Stimulated activated memory B cell treated with anti-CD40 and anti-IgM and Interleukin-4, amounts not matched to agents 10 μg/mL and 1 μg/mL and 100 μg/mL, for 72 hours (primary cell): ENCODE data around the gene FBLL1.
"Not testable (repeated sequence)": the region's sequence is repeated elsewhere in the genome, so short reads cannot be mapped to it uniquely, and the experiment has no call there.

ENCODE experiments used
- ATAC-seq: fragments of 150-1000 bp; cut with Tn5 transposase; 2 replicates; pipeline ENCODE4 v1.10.0; 2021
- H3K27ac Mint-ChIP-seq: one replicate; pipeline ENCODE4 v1.8.0; 2022; ENCODE audit warnings: mild to moderate bottlenecking, mixed read lengths
- H3K27me3 Mint-ChIP-seq: one replicate; pipeline ENCODE4 v1.8.0; 2022; ENCODE audit warnings: mixed read lengths
- H3K36me3 Mint-ChIP-seq: one replicate; pipeline ENCODE4 v1.8.0; 2022; ENCODE audit warnings: mixed read lengths
- H3K4me1 Mint-ChIP-seq: one replicate; pipeline ENCODE4 v1.8.0; 2022; ENCODE audit warnings: mixed read lengths
- H3K4me3 Mint-ChIP-seq: one replicate; pipeline ENCODE4 v1.8.0; 2022; ENCODE audit warnings: mild to moderate bottlenecking, moderate library complexity, mixed read lengths
- H3K9me3 Mint-ChIP-seq: one replicate; pipeline ENCODE4 v1.8.0; 2022; ENCODE audit warnings: mixed read lengths

Gene FBLL1

DNA sequence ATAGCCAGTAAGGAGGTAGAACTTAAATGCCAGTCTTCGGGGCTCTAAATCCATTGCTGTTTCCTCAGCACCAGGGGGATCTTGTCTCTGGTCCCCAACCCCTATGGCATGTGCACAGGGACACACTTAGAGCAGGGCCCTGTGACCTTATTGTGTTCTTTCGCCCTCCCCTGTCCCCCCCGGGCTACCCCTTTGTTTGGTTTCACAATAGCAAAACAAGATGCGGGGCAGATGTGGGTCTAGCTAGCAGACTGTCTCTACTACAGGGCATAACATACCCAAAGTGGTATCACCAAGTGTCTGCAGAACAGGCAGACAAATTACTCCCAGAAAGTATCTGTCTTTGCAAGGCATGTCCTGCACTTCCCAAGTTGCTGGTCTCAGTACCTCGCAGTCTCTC lies 2.1 kb downstream of the FBLL1 start:
- H3K27me3 Mint-ChIP-seq = peaks cover 44% of the 10 kb centered on the region
- no peak overlapping the region for H3K4me3 Mint-ChIP-seq
- ATAC-seq = no peak
- H3K9me3 Mint-ChIP-seq = peaks cover 4% of the 10 kb centered on the region
- H3K36me3 Mint-ChIP-seq = peaks cover 6% of the 10 kb centered on the region
- H3K4me1 Mint-ChIP-seq = peaks cover 15% of the 10 kb centered on the region
- H3K27ac Mint-ChIP-seq = no peak overlapping the region

DNA sequence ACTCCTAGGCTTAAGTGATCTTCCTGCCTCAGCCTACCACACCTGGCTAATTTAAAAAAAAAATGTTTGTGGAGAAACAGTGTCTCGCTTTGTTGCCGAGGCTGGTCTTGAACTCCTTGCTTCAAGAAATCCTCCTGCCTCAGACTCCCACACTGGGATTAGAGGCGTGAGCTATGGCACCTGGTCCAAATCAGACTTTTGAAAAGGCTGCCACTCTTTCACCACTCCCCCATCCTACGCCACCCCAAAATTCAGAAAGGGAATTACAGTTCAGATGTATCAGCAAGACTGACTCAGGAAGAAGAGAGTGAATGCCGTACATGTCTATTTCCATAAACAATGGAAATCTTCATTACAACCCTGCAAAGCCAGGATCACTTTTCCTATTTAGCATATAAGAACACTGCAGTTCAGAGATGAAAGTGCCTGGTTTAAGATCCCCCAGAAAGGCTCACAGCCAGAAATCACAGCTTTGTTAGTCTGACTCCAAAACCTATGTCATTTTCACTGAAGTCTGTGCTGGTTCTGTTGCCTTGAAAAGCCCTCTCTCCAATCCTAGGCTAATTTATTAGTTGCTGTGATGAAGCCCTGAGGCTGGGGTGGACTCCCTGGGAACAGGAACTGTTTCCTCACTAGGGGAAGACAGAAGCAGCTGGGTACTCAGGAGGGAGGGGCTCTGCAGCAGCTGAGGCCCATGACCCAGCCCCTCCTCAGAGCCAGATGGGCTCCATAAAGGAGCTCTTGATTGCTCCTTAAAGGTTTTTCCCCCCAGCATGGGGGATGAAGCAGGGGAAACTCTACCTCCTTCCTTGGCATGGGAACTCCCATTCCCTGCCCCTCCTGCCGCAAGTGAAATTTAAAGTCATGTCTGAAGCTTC lies 3.1 kb downstream of the FBLL1 start:
- Mint-ChIP-seq H3K27me3 (peaks cover 44% of the 10 kb centered on the region), H3K4me3 (no peak overlapping the region), H3K4me1 (peaks cover 15% of the 10 kb centered on the region), H3K36me3 (peaks cover 6% of the 10 kb centered on the region), H3K9me3 (peaks cover 4% of the 10 kb centered on the region), H3K27ac (no peak overlapping the region)
- ATAC-seq = no peak

DNA sequence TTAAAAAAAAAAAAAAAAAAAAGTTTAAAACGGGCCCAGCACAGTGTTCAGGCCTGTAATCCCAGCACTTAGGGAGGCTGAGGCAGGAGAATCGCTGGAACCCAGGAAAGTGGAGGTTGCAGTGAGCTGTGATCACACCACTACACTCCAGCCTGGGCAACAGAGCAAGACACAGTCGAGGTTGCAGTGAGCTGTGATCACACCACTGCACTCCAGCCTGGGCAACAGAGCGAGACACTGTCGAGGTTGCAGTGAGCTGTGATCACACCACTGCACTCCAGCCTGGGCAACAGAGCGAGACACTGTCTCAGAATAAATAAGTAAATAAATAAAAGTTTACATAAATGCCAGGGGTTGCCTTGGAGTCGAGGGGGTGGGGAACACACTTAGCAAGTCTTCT lies 5.2 kb downstream of the FBLL1 start:
- H3K36me3 Mint-ChIP-seq, ATAC-seq, H3K27ac Mint-ChIP-seq, H3K4me1 Mint-ChIP-seq, H3K9me3 Mint-ChIP-seq, H3K4me3 Mint-ChIP-seq: not testable (repeated sequence)
- peaks cover 29% of the 10 kb centered on the region for H3K27me3 Mint-ChIP-seq

DNA sequence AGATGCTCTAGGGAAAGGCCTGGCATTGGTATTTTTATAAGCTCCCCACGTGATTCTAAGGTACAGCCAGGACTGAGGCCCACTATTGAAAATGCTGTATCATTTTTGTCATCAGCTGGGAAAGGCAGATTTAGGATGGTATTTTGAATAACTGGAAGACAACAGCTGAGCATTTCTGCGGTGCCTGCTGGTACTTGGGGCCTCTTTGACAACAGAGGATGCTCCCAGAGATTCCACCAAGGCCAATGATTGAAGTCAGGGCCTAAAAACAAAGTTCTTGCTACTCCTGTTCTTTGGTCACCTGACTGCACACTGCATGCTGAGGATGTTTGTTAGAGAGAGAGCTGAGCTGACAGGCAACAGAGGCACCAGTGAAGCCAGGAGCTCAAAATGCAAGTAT lies 8.1 kb downstream of the FBLL1 start:
- no peak for ATAC-seq
- H3K36me3 Mint-ChIP-seq = no peaks in the 10 kb centered on the region
- no peak overlapping the region for H3K4me3 Mint-ChIP-seq
- H3K27ac Mint-ChIP-seq = no peak overlapping the region
- peaks cover 10% of the 10 kb centered on the region for H3K27me3 Mint-ChIP-seq
- no peaks in the 10 kb centered on the region for H3K9me3 Mint-ChIP-seq
- H3K4me1 Mint-ChIP-seq = no peaks in the 10 kb centered on the region

DNA sequence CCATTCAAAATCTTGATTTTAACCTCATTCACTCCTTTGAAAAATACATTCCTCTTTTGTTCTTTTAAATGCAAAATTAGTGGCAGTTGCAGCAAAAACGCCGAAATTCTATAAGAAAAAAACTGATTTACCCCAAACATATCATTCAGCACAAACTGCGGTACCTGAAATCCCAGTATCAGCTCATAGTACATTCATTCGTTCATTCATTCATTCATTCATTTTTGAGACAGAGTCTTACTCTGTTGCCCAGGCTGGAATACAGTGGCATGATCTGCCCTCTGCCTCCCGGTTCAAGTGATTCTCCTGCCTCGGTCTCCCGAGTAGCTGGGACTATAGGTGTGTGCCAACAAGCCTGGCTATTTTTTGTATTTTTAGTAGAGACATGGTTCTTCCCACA lies 20.4 kb downstream of the FBLL1 start:
- Mint-ChIP-seq H3K9me3 (peaks cover 8% of the 10 kb centered on the region), H3K27me3 (no peaks in the 10 kb centered on the region), H3K27ac (no peak overlapping the region), H3K4me3 (no peak overlapping the region), H3K4me1 (no peaks in the 10 kb centered on the region), H3K36me3 (peaks cover 50% of the 10 kb centered on the region)
- ATAC-seq = no peak

DNA sequence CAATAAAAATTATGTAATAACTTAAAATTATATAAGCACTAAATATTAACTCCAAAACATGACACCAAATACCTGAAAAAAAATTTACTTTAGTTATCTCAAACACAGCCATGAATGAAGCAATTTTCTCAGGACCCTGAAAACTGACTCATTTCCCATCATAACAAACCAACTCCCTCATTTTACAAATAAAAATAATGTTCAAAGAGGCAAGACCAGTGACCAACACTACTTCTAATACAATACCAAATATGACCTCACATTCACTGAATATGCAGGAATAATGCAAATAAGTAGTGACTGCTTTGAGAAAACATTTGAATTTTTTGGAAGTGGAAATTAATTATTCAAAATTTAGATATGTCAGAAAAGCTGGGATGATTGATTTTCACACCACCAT lies 21.6 kb downstream of the FBLL1 start:
- H3K4me3 Mint-ChIP-seq = no peak overlapping the region
- H3K27me3 Mint-ChIP-seq = no peaks in the 10 kb centered on the region
- ATAC-seq = no peak
- H3K4me1 Mint-ChIP-seq = no peaks in the 10 kb centered on the region
- peaks cover 46% of the 10 kb centered on the region for H3K36me3 Mint-ChIP-seq
- H3K27ac Mint-ChIP-seq = no peak overlapping the region
- H3K9me3 Mint-ChIP-seq = peaks cover 2% of the 10 kb centered on the region

DNA sequence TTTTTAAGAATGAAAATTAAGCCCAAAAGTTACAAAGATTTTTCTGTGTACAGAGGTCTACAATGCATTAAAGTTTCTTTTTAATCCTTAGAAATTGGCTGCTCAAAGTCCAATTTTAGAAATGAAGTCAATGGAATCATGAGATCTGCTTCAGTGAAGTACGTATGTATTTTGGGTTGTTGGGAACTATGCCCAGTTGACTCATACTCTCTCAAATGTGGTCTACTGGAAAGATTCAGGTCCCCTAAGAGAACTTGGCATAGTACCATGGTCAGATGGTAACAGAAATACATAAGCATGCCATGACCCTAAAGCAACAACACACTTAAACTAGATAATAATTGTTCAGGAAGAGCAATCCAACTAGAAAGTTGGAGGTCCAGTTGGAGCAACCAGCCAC lies 23.0 kb downstream of the FBLL1 start:
- H3K27me3 Mint-ChIP-seq = no peaks in the 10 kb centered on the region
- peaks cover 2% of the 10 kb centered on the region for H3K9me3 Mint-ChIP-seq
- peaks cover 58% of the 10 kb centered on the region for H3K36me3 Mint-ChIP-seq
- no peaks in the 10 kb centered on the region for H3K4me1 Mint-ChIP-seq
- no peak overlapping the region for H3K4me3 Mint-ChIP-seq
- H3K27ac Mint-ChIP-seq = no peak overlapping the region
- ATAC-seq = no peak

DNA sequence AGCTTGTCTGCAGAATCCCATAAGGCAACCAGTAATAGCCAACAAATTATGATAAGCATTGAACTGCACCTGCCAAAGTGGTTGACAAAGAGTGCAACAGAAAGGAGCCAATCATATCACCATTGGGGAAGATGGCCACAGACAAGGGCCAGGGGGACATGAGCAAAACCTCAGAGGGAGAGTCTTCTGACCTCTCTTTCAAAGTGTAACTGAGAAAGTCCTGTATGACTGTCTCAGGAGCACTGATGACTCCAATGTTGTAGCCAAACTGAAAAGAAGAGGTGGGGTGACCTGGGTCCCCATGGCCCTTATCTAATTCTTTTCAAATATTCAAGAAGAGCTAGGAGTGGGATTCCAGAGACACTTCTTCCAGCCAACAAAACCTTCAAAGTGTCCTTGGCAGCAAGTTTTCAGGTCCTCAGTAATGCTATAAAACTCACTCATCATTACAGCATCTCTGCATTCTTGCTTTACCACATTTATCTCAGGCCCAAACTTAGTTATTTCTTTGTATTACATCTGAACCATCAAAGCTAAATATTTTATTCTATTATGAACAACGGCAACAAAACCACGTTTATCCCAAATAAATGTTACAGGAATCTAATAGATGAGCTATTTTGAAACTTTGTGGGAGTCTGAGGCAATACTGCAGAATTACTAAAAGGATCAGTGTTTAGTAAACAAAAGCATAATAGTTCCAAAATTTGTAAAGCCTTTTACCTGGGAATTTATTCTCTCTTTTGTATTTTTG lies 24.4 kb downstream of the FBLL1 start:
- no peak overlapping the region for H3K4me3 Mint-ChIP-seq
- H3K4me1 Mint-ChIP-seq = no peaks in the 10 kb centered on the region
- H3K27me3 Mint-ChIP-seq = no peaks in the 10 kb centered on the region
- H3K9me3 Mint-ChIP-seq = no peaks in the 10 kb centered on the region
- ATAC-seq = no peak
- H3K27ac Mint-ChIP-seq = no peak overlapping the region
- H3K36me3 Mint-ChIP-seq = peaks cover 51% of the 10 kb centered on the region

DNA sequence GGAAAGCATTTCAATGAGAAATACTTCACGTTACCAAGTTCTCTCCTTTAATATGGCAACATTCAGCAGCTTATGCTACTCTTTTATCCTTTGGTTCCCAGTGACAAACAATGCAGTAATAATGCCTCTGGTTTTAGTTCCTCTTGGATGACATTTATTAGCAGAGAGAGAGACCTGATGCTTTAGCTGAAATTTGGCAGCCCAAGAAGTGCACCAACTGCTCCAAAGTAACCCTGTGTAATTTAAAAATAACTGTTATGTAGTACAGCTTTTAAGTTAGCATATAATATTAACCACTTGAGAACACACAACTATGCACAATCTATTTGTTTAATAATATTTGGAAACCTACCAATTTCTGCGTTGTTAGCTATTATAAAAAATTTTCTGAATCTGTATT lies 28.3 kb downstream of the FBLL1 start:
- H3K27me3 Mint-ChIP-seq = no peaks in the 10 kb centered on the region
- ATAC-seq = no peak
- H3K4me3 Mint-ChIP-seq = no peak overlapping the region
- H3K36me3 Mint-ChIP-seq = peaks cover 46% of the 10 kb centered on the region
- no peaks in the 10 kb centered on the region for H3K4me1 Mint-ChIP-seq
- H3K27ac Mint-ChIP-seq = no peak overlapping the region
- no peaks in the 10 kb centered on the region for H3K9me3 Mint-ChIP-seq

DNA sequence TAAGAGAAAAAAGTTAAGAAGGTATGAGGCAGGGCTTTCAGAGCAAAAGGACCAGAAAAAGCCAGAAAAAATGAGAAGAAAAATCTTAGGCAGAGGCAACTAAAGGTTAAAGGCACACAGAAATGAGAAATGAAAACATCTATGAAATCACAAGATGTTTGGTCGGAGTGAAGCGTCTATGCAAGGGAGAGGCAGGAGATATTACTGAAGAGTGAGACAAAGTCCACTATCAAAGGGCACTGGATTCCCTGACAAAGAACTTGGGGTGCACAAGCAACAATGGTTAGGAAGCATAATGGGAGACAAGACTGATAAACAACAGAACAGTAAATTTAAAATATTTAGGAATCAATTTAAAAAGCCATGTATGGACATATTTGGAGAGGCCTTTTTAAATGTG lies 33.2 kb downstream of the FBLL1 start:
- Mint-ChIP-seq H3K36me3 (peaks cover 23% of the 10 kb centered on the region), H3K4me3 (no peak overlapping the region), H3K27me3 (no peaks in the 10 kb centered on the region), H3K27ac (no peak overlapping the region), H3K9me3 (no peaks in the 10 kb centered on the region), H3K4me1 (no peaks in the 10 kb centered on the region)
- ATAC-seq = no peak

DNA sequence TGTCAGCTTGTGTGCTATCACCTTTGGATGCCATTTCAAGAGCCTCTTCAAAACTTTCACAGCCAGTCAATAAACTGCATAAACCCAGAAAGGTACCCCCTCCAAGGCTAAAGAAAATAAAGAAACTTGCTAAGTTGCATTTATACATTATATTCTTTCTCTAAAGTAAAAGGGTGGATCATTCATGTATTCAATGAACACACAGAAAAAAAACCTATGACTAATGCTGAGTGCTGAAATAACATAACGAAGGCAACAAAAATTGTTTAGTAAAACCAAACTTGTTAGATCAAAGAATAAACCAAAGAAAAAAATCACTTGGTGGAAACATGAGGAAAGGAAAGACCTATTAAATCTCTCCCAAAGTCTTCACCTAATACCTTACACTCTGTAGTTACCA lies 34.9 kb downstream of the FBLL1 start:
- ATAC-seq = no peak
- H3K36me3 Mint-ChIP-seq = peaks cover 27% of the 10 kb centered on the region
- no peaks in the 10 kb centered on the region for H3K9me3 Mint-ChIP-seq
- no peak overlapping the region for H3K4me3 Mint-ChIP-seq
- H3K27me3 Mint-ChIP-seq = no peaks in the 10 kb centered on the region
- H3K27ac Mint-ChIP-seq = no peak overlapping the region
- H3K4me1 Mint-ChIP-seq = no peaks in the 10 kb centered on the region

DNA sequence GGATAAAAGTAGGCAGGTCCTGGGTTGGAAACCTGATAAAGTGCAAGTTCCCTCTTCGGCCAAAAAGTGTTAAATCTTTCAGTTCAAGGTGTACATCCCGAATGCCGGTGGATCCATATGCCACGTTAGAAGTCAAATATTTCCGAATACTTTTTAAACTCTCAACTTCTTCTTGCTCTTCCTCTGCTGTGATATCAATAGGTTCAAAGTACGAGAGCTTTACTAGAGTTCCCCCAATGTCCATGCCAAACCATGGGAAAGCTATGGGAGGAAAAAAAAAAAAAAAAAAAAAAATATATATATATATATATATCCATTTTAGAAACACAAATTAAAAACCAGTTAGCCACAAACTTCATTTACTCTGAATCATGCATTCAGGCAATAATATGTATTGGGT lies 39.6 kb downstream of the FBLL1 start:
- H3K27ac Mint-ChIP-seq = no peak overlapping the region
- no peak for ATAC-seq
- H3K27me3 Mint-ChIP-seq = no peaks in the 10 kb centered on the region
- peaks cover 11% of the 10 kb centered on the region for H3K4me1 Mint-ChIP-seq
- H3K9me3 Mint-ChIP-seq = no peaks in the 10 kb centered on the region
- peaks cover 36% of the 10 kb centered on the region for H3K36me3 Mint-ChIP-seq
- H3K4me3 Mint-ChIP-seq = no peak overlapping the region

DNA sequence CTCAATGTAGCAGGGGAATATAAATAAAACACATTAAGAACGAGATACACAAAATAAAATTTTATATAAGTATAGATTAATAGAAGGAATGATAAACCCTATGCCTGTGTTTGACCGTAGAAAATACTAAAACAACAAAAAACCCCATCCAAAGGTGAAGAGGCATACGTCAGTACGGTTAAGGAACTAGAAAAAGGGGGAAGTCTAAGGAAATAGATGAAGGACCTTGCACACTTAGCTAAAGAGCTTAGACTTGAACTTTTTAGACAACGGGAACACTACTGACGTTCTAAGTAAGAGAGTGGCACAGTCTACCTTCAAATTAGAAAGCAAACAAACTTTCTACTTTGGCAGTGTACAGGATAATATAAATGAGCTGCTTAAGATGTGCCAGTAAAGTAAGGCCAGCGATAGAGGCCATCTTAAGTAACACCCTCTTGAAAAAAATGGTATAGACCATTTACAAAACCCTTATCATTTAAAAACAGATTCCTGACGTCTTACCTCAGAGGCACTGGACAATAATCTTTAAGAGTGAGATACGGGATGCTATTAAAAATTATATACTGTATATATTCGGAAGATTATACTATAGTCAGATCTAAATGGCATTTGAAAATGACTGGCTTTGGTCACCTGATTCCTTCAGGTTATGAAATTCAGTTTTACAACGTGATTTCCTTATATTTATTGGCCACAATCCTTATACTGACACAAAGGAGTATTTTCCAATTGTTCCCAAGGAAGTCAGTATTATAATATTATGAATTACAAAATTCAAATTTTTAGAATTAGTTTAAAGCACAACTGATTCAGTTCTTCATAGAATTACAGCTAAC lies 41.6 kb downstream of the FBLL1 start:
- H3K4me3 Mint-ChIP-seq = no peak overlapping the region
- H3K27me3 Mint-ChIP-seq = no peaks in the 10 kb centered on the region
- peaks cover 31% of the 10 kb centered on the region for H3K36me3 Mint-ChIP-seq
- no peak overlapping the region for H3K27ac Mint-ChIP-seq
- peaks cover 18% of the 10 kb centered on the region for H3K4me1 Mint-ChIP-seq
- ATAC-seq = no peak
- no peaks in the 10 kb centered on the region for H3K9me3 Mint-ChIP-seq

DNA sequence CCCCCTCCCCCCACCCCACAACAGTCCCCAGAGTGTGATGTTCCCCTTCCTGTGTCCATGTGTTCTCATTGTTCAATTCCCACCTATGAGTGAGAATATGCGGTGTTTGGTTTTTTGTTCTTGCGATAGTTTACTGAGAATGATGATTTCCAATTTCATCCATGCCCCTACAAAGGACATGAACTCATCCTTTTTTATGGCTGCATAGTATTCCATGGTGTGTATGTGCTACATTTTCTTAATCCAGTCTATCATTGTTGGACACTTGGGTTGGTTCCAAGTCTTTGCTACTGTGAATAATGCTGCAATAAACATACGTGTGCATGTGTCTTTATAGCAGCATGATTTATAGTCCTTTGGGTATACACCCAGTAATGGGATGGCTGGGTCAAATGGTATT lies 44.6 kb downstream of the FBLL1 start:
- not testable (repeated sequence) for H3K4me3 Mint-ChIP-seq, ATAC-seq, H3K27ac Mint-ChIP-seq, H3K27me3 Mint-ChIP-seq, H3K9me3 Mint-ChIP-seq
- Mint-ChIP-seq H3K4me1 (peaks cover 45% of the 10 kb centered on the region), H3K36me3 (peaks cover 25% of the 10 kb centered on the region)

DNA sequence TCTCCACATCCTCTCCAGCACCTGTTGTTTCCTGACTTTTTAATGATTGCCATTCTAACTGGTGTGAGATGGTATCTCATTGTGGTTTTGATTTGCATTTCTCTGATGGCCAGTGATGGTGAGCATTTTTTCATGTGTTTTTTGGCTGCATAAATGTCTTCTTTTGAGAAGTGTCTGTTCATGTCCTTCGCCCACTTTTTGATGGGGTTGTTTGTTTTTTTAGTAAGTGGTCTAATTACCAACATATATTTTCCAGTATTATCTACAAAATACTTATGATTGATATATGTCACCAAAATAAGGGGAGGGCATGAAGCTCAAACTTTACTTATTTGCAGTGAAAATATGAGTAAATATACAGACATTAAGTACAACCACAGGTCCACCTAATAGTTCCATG lies 45.1 kb downstream of the FBLL1 start:
- H3K9me3 Mint-ChIP-seq, ATAC-seq, H3K4me3 Mint-ChIP-seq, H3K27me3 Mint-ChIP-seq, H3K27ac Mint-ChIP-seq: not testable (repeated sequence)
- Mint-ChIP-seq H3K36me3 (peaks cover 25% of the 10 kb centered on the region), H3K4me1 (peaks cover 45% of the 10 kb centered on the region)
